Measurements from ENCODE around the gene CTDSPL.
"Not testable (repeated sequence)": the region's sequence is repeated elsewhere in the genome, so short reads cannot be mapped to it uniquely, and the experiment has no call there.

The CTDSPL gene

DNA sequence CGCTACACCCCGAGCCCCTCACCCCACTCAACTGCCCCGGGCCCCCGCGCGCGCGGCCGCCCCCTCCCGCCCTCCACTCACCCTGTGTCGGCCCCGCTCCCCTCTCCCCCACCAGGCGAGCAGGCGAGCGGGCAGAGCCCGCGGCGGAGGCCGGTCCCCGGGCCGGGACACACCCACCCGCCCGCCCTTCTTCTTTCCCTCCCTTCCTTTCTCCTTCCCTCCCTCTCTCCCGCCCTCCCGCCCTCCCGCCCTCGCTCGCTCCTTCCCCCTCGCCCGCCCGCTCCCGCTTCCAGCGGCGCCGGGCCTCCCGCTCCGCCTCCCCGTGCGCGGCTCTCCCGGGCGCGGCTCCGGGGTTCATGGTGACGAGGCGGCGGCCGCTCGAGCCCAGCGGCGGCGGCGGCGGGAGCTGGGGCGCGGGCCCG lies at the start of gene CTDSPL:
Gene CTDSPL, plus strand, starts transcription at position 261 of the 422 bp plus-strand sequence. CDS start 320 bp downstream, outside the sequence.
- no peak for DNase-seq (ENCODE audit: low read depth in 2 of 2)

GRCh38 chr3:37812499-37812896 lies 49.2 kb upstream of the CTDSPL start:
- DNase-seq (ENCODE audit: low read depth in 2 of 2): no peak

GRCh38 chr3:37813403-37813802 lies 48.3 kb upstream of the CTDSPL start:
- no peak for DNase-seq (ENCODE audit: low read depth in 2 of 2)

- no peak for DNase-seq (ENCODE audit: low read depth in 2 of 2)
Measured at GRCh38 chr3:37814547-37814946, 47.1 kb upstream of the CTDSPL start.

DNA sequence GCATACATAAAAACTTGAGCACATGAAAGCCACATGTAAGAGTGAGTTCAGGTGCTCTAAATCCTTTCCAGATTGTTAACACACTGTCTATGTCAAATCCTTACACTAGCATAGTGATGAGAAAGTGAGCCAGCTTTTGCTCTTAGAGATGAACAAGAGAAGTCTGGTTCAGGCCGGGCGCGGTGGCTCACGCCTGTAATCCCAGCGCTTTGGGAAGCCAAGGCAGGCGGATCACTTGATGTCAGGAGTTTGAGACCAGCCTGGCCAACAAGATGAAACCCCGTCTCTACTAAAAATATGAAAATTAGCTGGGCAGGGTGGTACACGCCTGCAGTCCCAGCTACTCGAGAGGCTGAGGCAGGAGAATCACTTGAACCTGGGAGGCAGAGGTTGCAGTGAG lies 46.5 kb upstream of the CTDSPL start:
- not testable (repeated sequence) for DNase-seq (ENCODE audit: low read depth in 2 of 2)

- DNase-seq (ENCODE audit: low read depth in 2 of 2): no peak
Measured at GRCh38 chr3:37816271-37816670, 45.4 kb upstream of the CTDSPL start.

GRCh38 chr3:37819591-37819990 lies 42.1 kb upstream of the CTDSPL start:
- no peak for DNase-seq (ENCODE audit: low read depth in 2 of 2)

- DNase-seq (ENCODE audit: low read depth in 2 of 2): no peak
Measured at GRCh38 chr3:37820286-37820685, 41.4 kb upstream of the CTDSPL start.

GRCh38 chr3:37823189-37823588 lies 38.5 kb upstream of the CTDSPL start:
- DNase-seq (ENCODE audit: low read depth in 2 of 2): no peak

- no peak for DNase-seq (ENCODE audit: low read depth in 2 of 2)
Measured at GRCh38 chr3:37824090-37824953, 37.4 kb upstream of the CTDSPL start.

DNA sequence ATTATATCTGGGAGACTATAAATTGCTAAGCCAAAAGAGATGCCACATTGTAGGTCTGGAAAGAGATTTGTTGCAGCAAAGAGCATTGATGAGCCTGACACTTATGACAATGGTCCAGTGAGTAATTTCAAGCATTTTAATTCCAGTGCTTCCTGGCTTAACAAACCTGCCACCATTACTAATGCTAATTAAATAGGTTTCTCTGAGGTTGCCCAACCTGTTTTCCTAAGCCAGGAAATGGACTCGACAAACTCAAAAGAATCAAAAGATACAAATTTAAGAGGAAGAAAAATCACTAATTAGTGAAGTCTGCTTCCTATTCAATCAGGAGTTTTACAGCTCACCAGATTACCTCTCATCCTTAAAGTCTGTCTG lies 36.7 kb upstream of the CTDSPL start:
- DNase-seq (ENCODE audit: low read depth in 2 of 2): no peak

DNA sequence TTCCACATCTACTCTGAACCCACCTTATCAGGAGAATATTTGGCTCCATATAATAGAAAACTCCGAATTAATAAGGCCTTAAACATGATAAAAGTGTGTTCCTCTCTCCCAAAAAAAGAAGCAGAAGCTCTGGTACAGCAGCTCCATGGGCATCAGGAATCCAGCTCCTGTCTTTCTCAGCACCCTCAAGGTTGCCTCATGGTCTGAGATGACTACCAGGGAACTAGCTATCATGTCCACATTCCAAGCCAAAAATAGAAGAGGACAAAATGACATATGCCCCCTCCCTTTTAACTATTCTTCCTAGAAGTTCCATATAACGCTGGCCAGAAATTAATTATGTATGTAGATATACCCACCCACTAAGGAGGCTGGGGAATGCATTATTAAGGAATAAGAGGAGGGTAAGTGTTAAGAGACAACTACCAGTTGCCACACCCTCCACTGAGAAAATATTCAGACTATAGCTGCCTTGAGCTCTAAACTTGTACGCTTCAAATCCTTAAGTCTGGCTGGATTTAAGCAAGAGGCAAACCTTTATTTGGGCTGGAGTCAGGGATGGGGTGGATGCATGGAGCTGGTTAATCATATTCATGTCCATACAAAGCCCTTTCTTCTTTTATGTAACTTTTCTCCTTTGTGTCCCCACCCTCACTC lies 35.8 kb upstream of the CTDSPL start:
- no peak for DNase-seq (ENCODE audit: low read depth in 2 of 2)

DNA sequence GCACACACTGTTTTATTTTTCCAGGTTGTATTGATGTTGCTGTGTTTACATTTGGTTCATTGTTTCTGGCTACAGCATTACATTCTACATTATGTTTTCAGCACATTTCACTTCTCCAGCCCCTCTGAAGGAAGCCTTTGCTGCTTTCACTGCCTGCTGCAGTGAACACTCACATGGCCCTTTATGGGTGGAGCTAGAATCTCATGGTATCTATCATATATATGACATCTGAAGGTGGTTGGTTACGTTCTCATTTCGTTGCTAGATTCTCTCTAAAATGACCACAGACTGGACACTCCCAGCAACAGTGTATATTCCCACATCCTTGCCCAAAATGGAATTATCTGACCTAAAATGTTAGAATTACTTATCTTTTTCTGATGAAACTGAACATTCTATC lies 35.2 kb upstream of the CTDSPL start:
- DNase-seq (ENCODE audit: low read depth in 2 of 2): no peak

- no peak for DNase-seq (ENCODE audit: low read depth in 2 of 2)
Measured at GRCh38 chr3:37826933-37827332, 34.7 kb upstream of the CTDSPL start.

- DNase-seq (ENCODE audit: low read depth in 2 of 2): no peak
Measured at GRCh38 chr3:37832480-37832879, 29.2 kb upstream of the CTDSPL start.

DNA sequence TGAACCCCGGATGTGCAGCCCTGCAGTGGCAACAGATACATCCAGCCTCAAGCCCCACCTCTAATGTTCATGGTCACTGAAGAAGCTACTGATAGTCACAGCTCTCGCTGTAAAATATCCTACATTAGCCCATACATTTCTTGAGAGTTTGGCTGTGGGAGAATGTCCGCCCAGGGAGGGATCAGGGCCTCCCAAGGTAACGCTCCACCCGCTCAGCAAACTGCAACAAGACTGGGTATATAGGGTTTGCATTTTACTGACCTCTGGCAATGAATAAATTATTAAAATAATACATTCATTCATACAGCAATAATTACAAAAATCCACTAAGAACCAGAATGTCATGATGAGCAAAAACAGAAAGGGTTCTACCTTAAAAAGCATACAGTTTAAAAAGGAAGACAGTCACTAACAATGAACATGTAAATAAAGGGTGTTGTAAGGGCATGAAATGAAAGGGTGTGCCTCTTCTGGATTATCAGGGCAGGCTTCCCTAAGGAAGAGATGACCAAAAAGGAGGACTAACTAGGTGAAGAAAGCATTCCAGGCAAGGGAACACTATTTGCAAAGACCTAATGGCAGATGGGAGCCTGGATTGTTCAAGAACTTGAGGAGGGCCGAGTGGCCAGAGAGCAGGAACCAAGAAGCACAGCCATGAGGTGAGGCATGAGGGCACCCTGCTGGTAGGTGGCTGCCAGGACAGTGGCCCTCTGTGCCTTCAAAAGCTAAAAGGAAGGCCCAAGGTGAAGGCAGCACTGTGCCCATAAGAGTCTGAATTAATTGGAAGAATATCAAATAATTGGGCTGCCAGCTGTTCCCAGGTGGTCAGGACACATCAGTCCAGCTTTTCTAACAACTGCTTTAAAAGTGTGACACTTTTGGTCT lies 28.1 kb upstream of the CTDSPL start:
- DNase-seq (ENCODE audit: low read depth in 2 of 2): no peak

DNA sequence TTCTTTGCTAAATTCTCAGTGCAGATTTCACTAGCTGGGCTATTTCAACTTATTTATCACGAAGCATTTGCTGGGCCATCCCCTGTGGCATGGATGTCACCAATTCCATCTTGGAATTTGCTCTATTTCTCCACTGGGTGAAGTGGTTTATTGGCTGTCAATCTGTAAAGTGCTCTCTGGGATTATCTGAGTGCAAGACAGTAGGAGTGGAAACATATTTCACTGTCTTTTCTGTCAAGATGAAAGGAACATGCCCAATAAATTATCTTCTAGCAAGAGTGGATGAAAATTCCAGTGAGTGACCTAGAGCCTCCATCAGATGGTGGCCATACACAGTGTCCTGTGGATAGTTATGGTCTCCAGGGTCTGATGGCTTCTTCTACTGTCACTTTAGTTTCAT lies 25.1 kb upstream of the CTDSPL start:
- DNase-seq (ENCODE audit: low read depth in 2 of 2): no peak

DNA sequence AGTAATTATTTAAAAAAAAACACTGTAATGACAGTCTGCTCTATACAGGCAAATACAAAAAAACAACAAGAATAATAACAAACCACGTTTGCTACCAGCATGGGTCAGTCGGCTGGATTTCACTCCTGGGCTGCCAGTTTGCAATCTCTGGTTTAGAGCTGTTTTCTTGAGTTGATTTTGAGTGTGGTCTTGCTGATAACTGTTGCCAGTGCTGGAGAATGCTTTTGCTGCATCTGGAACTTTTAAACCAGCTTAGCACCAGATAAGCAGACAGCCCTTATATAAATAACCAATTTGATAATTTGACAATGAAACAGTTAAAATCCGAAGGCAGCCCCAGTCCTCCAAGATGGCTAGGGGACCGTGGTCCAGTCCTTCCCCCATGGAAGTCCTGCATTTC lies 14.0 kb upstream of the CTDSPL start:
- DNase-seq (ENCODE audit: low read depth in 2 of 2): no peak

- no peak for DNase-seq (ENCODE audit: low read depth in 2 of 2)
Measured at GRCh38 chr3:37849146-37849923, 12.3 kb upstream of the CTDSPL start.

DNA sequence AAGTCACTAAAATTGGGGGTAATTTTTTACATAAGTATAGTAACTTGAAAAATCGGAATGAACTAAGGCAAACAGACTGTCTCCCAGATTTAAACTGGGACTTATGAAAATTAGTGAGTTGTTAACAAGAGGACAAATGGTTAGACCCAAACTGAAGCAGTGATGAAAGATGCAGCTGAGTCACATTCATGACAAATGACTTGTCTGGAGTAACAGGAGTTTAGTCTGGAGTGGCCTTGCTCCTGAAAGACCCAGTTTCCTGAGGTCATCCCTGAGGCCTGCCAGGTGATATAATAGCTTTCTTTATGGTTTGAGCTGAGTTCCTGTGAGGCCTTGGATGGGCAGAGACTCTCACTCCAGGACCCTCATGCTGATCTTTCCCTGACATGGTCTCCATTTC lies 9.6 kb upstream of the CTDSPL start:
- DNase-seq (ENCODE audit: low read depth in 2 of 2): no peak

- DNase-seq (ENCODE audit: low read depth in 2 of 2): no peak
Measured at GRCh38 chr3:37852771-37853170, 8.9 kb upstream of the CTDSPL start.
